ENCODE data around the gene UCK1.

UCK1 gene

GRCh38 chr9:131530920-131531832 is at the start of gene UCK1:
Gene UCK1, minus strand, starts transcription at chr9:131531263. Its CDS starts 89 bp downstream, at chr9:131531174.
- no peaks in the 10 kb centered on the region for H3K27me3 ChIP-seq (ENCODE audit: insufficient read depth, low read depth)
- H3K4me3 ChIP-seq (IDR thresholded peaks at IDR 0.05; ENCODE audit: insufficient read depth, low read depth, low read length), result no peak within 1 kb of the TSS
- H4K20me1 ChIP-seq (ENCODE audit: insufficient read depth), result no peaks in the 10 kb centered on the region
- H2AFZ ChIP-seq (ENCODE audit: low read depth), result peak within 1 kb of the TSS; percentile 71
- TF ChIP-seq CTCF (conservative IDR thresholded peaks at IDR 0.05; ENCODE audit: low read depth, low read length), result no peak
- H3K4me2 ChIP-seq, result peak within 1 kb of the TSS; percentile 93
- H3K9ac ChIP-seq, result peak within 1 kb of the TSS; percentile 59
- H3K4me1 ChIP-seq (ENCODE audit: low read depth, poor library complexity, severe bottlenecking), result peaks cover 8% of the 10 kb centered on the region
- no peak within 1 kb of the TSS for H3K27ac ChIP-seq
- H3K79me2 ChIP-seq (ENCODE audit: insufficient read depth, low read depth), result peaks cover 13% of the 10 kb centered on the region; the same call in 1 of the 2 replicates
- H3K36me3 ChIP-seq (ENCODE audit: insufficient read depth), result peaks cover 9% of the 10 kb centered on the region; the same call in 1 of the 2 replicates

- Histone ChIP-seq H4K20me1 (ENCODE audit: insufficient read depth) (no peaks in the 10 kb centered on the region), H3K36me3 (ENCODE audit: insufficient read depth) (peaks cover 1% of the 10 kb centered on the region; the same call in 1 of the 2 replicates), H3K4me3 (IDR thresholded peaks at IDR 0.05; ENCODE audit: insufficient read depth, low read depth, low read length) (no peak overlapping the region)
These were observed 49.3 kb upstream of the UCK1 start for GRCh38 chr9:131580358-131580757.

GRCh38 chr9:131579789-131580211 is 48.7 kb upstream of the UCK1 start:
- Histone ChIP-seq H2AFZ (ENCODE audit: low read depth) (no peak overlapping the region), H3K36me3 (ENCODE audit: insufficient read depth) (no peaks in the 10 kb centered on the region; the same call in 1 of the 2 replicates)

More at GRCh38 chr9:131580358-131580757, 49.3 kb upstream of the UCK1 start:
- no peak for TF ChIP-seq CTCF (conservative IDR thresholded peaks at IDR 0.05; ENCODE audit: low read depth, low read length)
- H3K4me1 ChIP-seq (ENCODE audit: low read depth, poor library complexity, severe bottlenecking), result no peaks in the 10 kb centered on the region
- no peaks in the 10 kb centered on the region for H3K27me3 ChIP-seq (ENCODE audit: insufficient read depth, low read depth)
- no peak overlapping the region for H2AFZ ChIP-seq (ENCODE audit: low read depth)
- no peaks in the 10 kb centered on the region for H3K79me2 ChIP-seq (ENCODE audit: insufficient read depth, low read depth)
- no peak overlapping the region for H3K9ac ChIP-seq
- H3K27ac ChIP-seq, result no peak overlapping the region
- no peak overlapping the region for H3K4me2 ChIP-seq

More at GRCh38 chr9:131579789-131580211, 48.7 kb upstream of the UCK1 start:
- Histone ChIP-seq H3K27ac (no peak overlapping the region), H3K79me2 (ENCODE audit: insufficient read depth, low read depth) (no peaks in the 10 kb centered on the region), H3K4me2 (no peak overlapping the region), H3K9ac (no peak overlapping the region), H4K20me1 (ENCODE audit: insufficient read depth) (no peaks in the 10 kb centered on the region), H3K4me3 (IDR thresholded peaks at IDR 0.05; ENCODE audit: insufficient read depth, low read depth, low read length) (no peak overlapping the region), H3K4me1 (ENCODE audit: low read depth, poor library complexity, severe bottlenecking) (no peaks in the 10 kb centered on the region), H3K27me3 (ENCODE audit: insufficient read depth, low read depth) (no peaks in the 10 kb centered on the region)
- no peak for TF ChIP-seq CTCF (conservative IDR thresholded peaks at IDR 0.05; ENCODE audit: low read depth, low read length)

Data from KMS-11 (cell line).